ENCODE measurements around the gene SCN4A.

- no peak for TF ChIP-seq CTCF (IDR thresholded peaks at IDR 0.05)
- TF ChIP-seq POLR2A (IDR thresholded peaks at IDR 0.05) = no peak
Observed at GRCh38 chr17:64008346-64008745, 35.6 kb upstream of the SCN4A start.

Measured in Peyer's patch (tissue), 4 donors.